ENCODE results near the gene ZNF892.

Gene ZNF892

GRCh38 chr2:95165371-95166064 lies 41.8 kb upstream of the ZNF892 start, which contains the start of gene ZNF2:
TSS of gene ZNF2 (plus strand) at chr2:95165809. CDS start at chr2:95176227, 10,418 bp downstream.
- Histone ChIP-seq H3K79me2 (ENCODE audit: control insufficient read depth, insufficient read depth, low read length) (no peaks in the 10 kb centered on the region), H4K8ac (ENCODE audit: low read depth, low read length) (peak within 1 kb of the TSS; percentile 95), H3K9ac (ENCODE audit: low read length) (peak within 1 kb of the TSS; percentile 97), H2BK120ac (ENCODE audit: low read depth, low read length) (no peak within 1 kb of the TSS), H3K56ac (ENCODE audit: low read length) (peak within 1 kb of the TSS; percentile 99), H2BK15ac (replicated peaks; ENCODE audit: low read depth) (no peak within 1 kb of the TSS), H3K79me1 (ENCODE audit: low read length) (peaks cover 7% of the 10 kb centered on the region), H3K27me3 (ENCODE audit: insufficient read depth, low read length, poor library complexity) (no peaks in the 10 kb centered on the region), H3K4ac (ENCODE audit: low read depth, low read length) (peak within 1 kb of the TSS; percentile 99), H3K4me2 (ENCODE audit: low read length) (peak within 1 kb of the TSS; percentile 45), H3K18ac (ENCODE audit: low read length) (peak within 1 kb of the TSS; percentile 82), H4K5ac (ENCODE audit: low read length) (peak within 1 kb of the TSS; percentile 93), H3K23ac (ENCODE audit: low read length) (peak within 1 kb of the TSS; percentile 66), H2AK5ac (ENCODE audit: low read length) (no peak within 1 kb of the TSS), H3K4me3 (ENCODE audit: low read length) (peak within 1 kb of the TSS; percentile 98), H3K4me1 (ENCODE audit: control insufficient read depth, low read depth, low read length) (peaks cover 5% of the 10 kb centered on the region), H3K36me3 (ENCODE audit: control insufficient read depth, insufficient read depth, low read length) (no peaks in the 10 kb centered on the region), H2BK5ac (ENCODE audit: low read length) (peak within 1 kb of the TSS; percentile 76), H3K27ac (ENCODE audit: low read depth, low read length) (no peak within 1 kb of the TSS)
- DNase-seq, result peak; percentile 99
- WGBS (ENCODE audit: extremely low coverage, insufficient coverage, low lambda C conversion rate), result no CpG with 5 or more reads among the region's 56 CpGs

- H3K56ac ChIP-seq (ENCODE audit: low read length), result peak overlapping the region; percentile 99
- peaks cover 7% of the 10 kb centered on the region for H3K79me1 ChIP-seq (ENCODE audit: low read length)
- no peak overlapping the region for H4K8ac ChIP-seq (ENCODE audit: low read depth, low read length)
- no peak overlapping the region for H3K18ac ChIP-seq (ENCODE audit: low read length)
- no peak overlapping the region for H2BK5ac ChIP-seq (ENCODE audit: low read length)
- H2AK5ac ChIP-seq (ENCODE audit: low read length), result no peak overlapping the region
- no peaks in the 10 kb centered on the region for H3K79me2 ChIP-seq (ENCODE audit: control insufficient read depth, insufficient read depth, low read length)
- no peak overlapping the region for H4K5ac ChIP-seq (ENCODE audit: low read length)
- no peaks in the 10 kb centered on the region for H3K27me3 ChIP-seq (ENCODE audit: insufficient read depth, low read length, poor library complexity)
- H3K23ac ChIP-seq (ENCODE audit: low read length), result peak overlapping the region; percentile 66
- H3K27ac ChIP-seq (ENCODE audit: low read depth, low read length), result no peak overlapping the region
- no CpG with 5 or more reads among the region's 16 CpGs for WGBS (ENCODE audit: extremely low coverage, insufficient coverage, low lambda C conversion rate)
- peak overlapping the region; percentile 45 for H3K4me2 ChIP-seq (ENCODE audit: low read length)
- peak; percentile 22 for DNase-seq
- no peak overlapping the region for H2BK15ac ChIP-seq (replicated peaks; ENCODE audit: low read depth)
- H2BK120ac ChIP-seq (ENCODE audit: low read depth, low read length), result no peak overlapping the region
- peak overlapping the region; percentile 98 for H3K4me3 ChIP-seq (ENCODE audit: low read length)
- peak overlapping the region; percentile 97 for H3K9ac ChIP-seq (ENCODE audit: low read length)
- H3K36me3 ChIP-seq (ENCODE audit: control insufficient read depth, insufficient read depth, low read length), result no peaks in the 10 kb centered on the region
- H3K4me1 ChIP-seq (ENCODE audit: control insufficient read depth, low read depth, low read length), result peaks cover 5% of the 10 kb centered on the region
- H3K4ac ChIP-seq (ENCODE audit: low read depth, low read length), result no peak overlapping the region
Observed at GRCh38 chr2:95166065-95166763, 41.1 kb upstream of the ZNF892 start.

DNA sequence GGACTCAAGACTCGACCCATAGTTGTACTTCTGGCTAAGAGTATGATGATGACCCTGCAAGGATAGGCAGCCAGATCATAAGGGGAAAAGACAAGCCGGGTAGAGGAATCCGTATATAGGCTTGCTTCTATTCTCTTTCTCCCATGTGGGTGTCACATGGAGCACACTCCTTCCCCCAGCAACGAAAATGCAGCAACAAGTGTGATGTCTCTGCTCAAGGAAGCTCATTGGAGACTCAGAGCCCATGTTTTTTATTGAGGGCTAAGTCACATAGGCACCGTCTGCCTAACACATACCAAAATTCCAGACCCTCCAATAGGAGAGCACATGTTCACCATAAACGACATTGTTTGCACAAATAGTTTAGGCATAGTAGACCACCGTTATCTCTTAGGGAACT lies 35.4 kb upstream of the ZNF892 start:
- no peaks in the 10 kb centered on the region for H3K27me3 ChIP-seq (ENCODE audit: insufficient read depth, low read length, poor library complexity)
- H2BK120ac ChIP-seq (ENCODE audit: low read depth, low read length), result no peak overlapping the region
- no peak overlapping the region for H3K23ac ChIP-seq (ENCODE audit: low read length)
- H3K79me1 ChIP-seq (ENCODE audit: low read length), result no peaks in the 10 kb centered on the region
- no peak overlapping the region for H3K4me2 ChIP-seq (ENCODE audit: low read length)
- no peak overlapping the region for H4K8ac ChIP-seq (ENCODE audit: low read depth, low read length)
- H2BK15ac ChIP-seq (replicated peaks; ENCODE audit: low read depth), result no peak overlapping the region
- no peak overlapping the region for H4K5ac ChIP-seq (ENCODE audit: low read length)
- no peak overlapping the region for H3K9ac ChIP-seq (ENCODE audit: low read length)
- H3K79me2 ChIP-seq (ENCODE audit: control insufficient read depth, insufficient read depth, low read length), result no peaks in the 10 kb centered on the region
- H3K56ac ChIP-seq (ENCODE audit: low read length), result no peak overlapping the region
- no peaks in the 10 kb centered on the region for H3K36me3 ChIP-seq (ENCODE audit: control insufficient read depth, insufficient read depth, low read length)
- no CpG with 5 or more reads among the region's 7 CpGs for WGBS (ENCODE audit: extremely low coverage, insufficient coverage, low lambda C conversion rate)
- no peak overlapping the region for H2BK5ac ChIP-seq (ENCODE audit: low read length)
- DNase-seq, result no peak
- H2AK5ac ChIP-seq (ENCODE audit: low read length), result no peak overlapping the region
- no peak overlapping the region for H3K27ac ChIP-seq (ENCODE audit: low read depth, low read length)
- H3K4ac ChIP-seq (ENCODE audit: low read depth, low read length), result no peak overlapping the region
- no peak overlapping the region for H3K4me3 ChIP-seq (ENCODE audit: low read length)
- H3K18ac ChIP-seq (ENCODE audit: low read length), result no peak overlapping the region
- no peaks in the 10 kb centered on the region for H3K4me1 ChIP-seq (ENCODE audit: control insufficient read depth, low read depth, low read length)

- Histone ChIP-seq H3K27me3 (ENCODE audit: insufficient read depth, low read length, poor library complexity) (no peaks in the 10 kb centered on the region), H2BK15ac (replicated peaks; ENCODE audit: low read depth) (no peak overlapping the region), H3K18ac (ENCODE audit: low read length) (no peak overlapping the region), H4K8ac (ENCODE audit: low read depth, low read length) (no peak overlapping the region), H3K36me3 (ENCODE audit: control insufficient read depth, insufficient read depth, low read length) (no peaks in the 10 kb centered on the region), H2AK5ac (ENCODE audit: low read length) (no peak overlapping the region), H2BK5ac (ENCODE audit: low read length) (no peak overlapping the region), H3K9ac (ENCODE audit: low read length) (no peak overlapping the region), H3K4me3 (ENCODE audit: low read length) (no peak overlapping the region), H4K5ac (ENCODE audit: low read length) (no peak overlapping the region), H3K56ac (ENCODE audit: low read length) (no peak overlapping the region), H3K4ac (ENCODE audit: low read depth, low read length) (no peak overlapping the region), H3K79me2 (ENCODE audit: control insufficient read depth, insufficient read depth, low read length) (no peaks in the 10 kb centered on the region), H3K4me1 (ENCODE audit: control insufficient read depth, low read depth, low read length) (no peaks in the 10 kb centered on the region), H2BK120ac (ENCODE audit: low read depth, low read length) (no peak overlapping the region), H3K23ac (ENCODE audit: low read length) (no peak overlapping the region), H3K79me1 (ENCODE audit: low read length) (no peaks in the 10 kb centered on the region), H3K4me2 (ENCODE audit: low read length) (no peak overlapping the region), H3K27ac (ENCODE audit: low read depth, low read length) (no peak overlapping the region)
- DNase-seq, result no peak
- WGBS (ENCODE audit: extremely low coverage, insufficient coverage, low lambda C conversion rate), result no CpG with 5 or more reads among the region's 2 CpGs
Observed at GRCh38 chr2:95174031-95174542, 33.2 kb upstream of the ZNF892 start.

- no peaks in the 10 kb centered on the region for H3K79me2 ChIP-seq (ENCODE audit: control insufficient read depth, insufficient read depth, low read length)
- no peak overlapping the region for H3K9ac ChIP-seq (ENCODE audit: low read length)
- H3K18ac ChIP-seq (ENCODE audit: low read length), result no peak overlapping the region
- H2BK5ac ChIP-seq (ENCODE audit: low read length), result no peak overlapping the region
- no peak for DNase-seq
- no peak overlapping the region for H3K23ac ChIP-seq (ENCODE audit: low read length)
- H3K27me3 ChIP-seq (ENCODE audit: insufficient read depth, low read length, poor library complexity), result no peaks in the 10 kb centered on the region
- no peak overlapping the region for H3K56ac ChIP-seq (ENCODE audit: low read length)
- no CpG with 5 or more reads among the region's 7 CpGs for WGBS (ENCODE audit: extremely low coverage, insufficient coverage, low lambda C conversion rate)
- no peak overlapping the region for H3K4me3 ChIP-seq (ENCODE audit: low read length)
- H3K4ac ChIP-seq (ENCODE audit: low read depth, low read length), result no peak overlapping the region
- no peaks in the 10 kb centered on the region for H3K79me1 ChIP-seq (ENCODE audit: low read length)
- no peaks in the 10 kb centered on the region for H3K4me1 ChIP-seq (ENCODE audit: control insufficient read depth, low read depth, low read length)
- no peak overlapping the region for H3K27ac ChIP-seq (ENCODE audit: low read depth, low read length)
- no peak overlapping the region for H4K5ac ChIP-seq (ENCODE audit: low read length)
- no peak overlapping the region for H2BK15ac ChIP-seq (replicated peaks; ENCODE audit: low read depth)
- H3K36me3 ChIP-seq (ENCODE audit: control insufficient read depth, insufficient read depth, low read length), result peaks cover 4% of the 10 kb centered on the region
- H4K8ac ChIP-seq (ENCODE audit: low read depth, low read length), result no peak overlapping the region
- H2AK5ac ChIP-seq (ENCODE audit: low read length), result no peak overlapping the region
- no peak overlapping the region for H3K4me2 ChIP-seq (ENCODE audit: low read length)
- H2BK120ac ChIP-seq (ENCODE audit: low read depth, low read length), result no peak overlapping the region
Observed at GRCh38 chr2:95179451-95179850, 27.9 kb upstream of the ZNF892 start.
